B cell (primary cell): ENCODE measurements around the gene SIRT4. TPM values are rescaled to one million over a fixed set of nuclear protein-coding genes. Genes with fewer than 3 reads are reported as not detected.
A peak's percentile ranks its signal among the peaks of the same experiment; 100 is the strongest.

Experiments used
- ATAC-seq: fragments of 200-7000 bp; cut with Tn5 transposase; one replicate; pipeline ENCODE4 v1.10.0; 2021; ENCODE audit warnings: low read depth, mild to moderate bottlenecking, moderate number of reproducible peaks, moderate library complexity
- CTCF ChIA-PET: fragments of 350-600 bp; sonication (Branson Sonifier 250); formaldehyde crosslinking; loops from one replicate; lab custom pipeline; 2021; ENCODE audit warnings: antibody characterized with exemption, inconsistent platforms; lab: Charles Lee
- POLR2A ChIA-PET: fragments of 350-600 bp; sonication (Branson Sonifier 250); formaldehyde crosslinking; loops from one replicate; lab custom pipeline; 2021; ENCODE audit warnings: antibody characterized with exemption; lab: Charles Lee
- DNase-seq: peaks from one replicate; pipeline ENCODE4 v3.0.0; 2013
- H2AFZ ChIP-seq: 2 replicates; pipeline ENCODE4 v1.6.1; 2012; ENCODE audit warnings: mild to moderate bottlenecking, low read depth, low read length; ENCODE audit not compliant: insufficient read depth, poor library complexity, severe bottlenecking
- H3K27ac ChIP-seq, 2 donors: 1 replicate in 1 of 2; 2 replicates in 1 of 2; pipeline ENCODE4 v1.5.1; 2012 to 2013; ENCODE audit warnings: low read length in 2 of 2, mild to moderate bottlenecking in 2 of 2, moderate library complexity in 1 of 2
- H3K27me3 ChIP-seq, 4 experiments: fragments of 200-600 bp in 1 of 4; sonication (generic) in 1 of 4; replicated peaks in 1 of 4; 1 replicate in 2 of 4; 2 replicates in 2 of 4; pipeline versions ENCODE4 v1.6.1 to v1.7.0; 2013 to 2016; ENCODE audit warnings: low read length in 3 of 4, mild to moderate bottlenecking in 2 of 4, mixed read lengths in 1 of 4, moderate library complexity in 1 of 4; ENCODE audit not compliant: insufficient read depth in 4 of 4, control insufficient read depth in 3 of 4; ENCODE audit errors: control extremely low read depth in 1 of 4
- H3K36me3 ChIP-seq, 2 experiments: replicated peaks in 1 of 2; 1 replicate in 1 of 2; 2 replicates in 1 of 2; pipeline versions ENCODE4 v1.6.1 to v1.7.1; 2013; ENCODE audit warnings: low read length in 1 of 2; ENCODE audit not compliant: insufficient read depth in 2 of 2, control insufficient read depth in 1 of 2; ENCODE audit errors: control extremely low read depth in 1 of 2, extremely low read depth in 1 of 2
- H3K4me1 ChIP-seq, 2 donors: fragments of 200-600 bp in 1 of 2; sonication (generic) in 1 of 2; 1 replicate in 1 of 2; 2 replicates in 1 of 2; pipeline versions ENCODE4 v1.5.1 to v1.6.1; 2013 to 2017; ENCODE audit warnings: low read length in 2 of 2; ENCODE audit not compliant: control insufficient read depth in 2 of 2, insufficient read depth in 2 of 2
- H3K4me2 ChIP-seq: replicated peaks from 2 replicates; pipeline ENCODE3; 2012; ENCODE audit warnings: mild to moderate bottlenecking, low read depth, low read length; ENCODE audit not compliant: poor library complexity, severe bottlenecking
- H3K4me3 ChIP-seq, 5 experiments: fragments of 200-600 bp in 1 of 5; sonication (generic) in 1 of 5; 1 replicate in 3 of 5; 2 replicates in 2 of 5; pipeline versions ENCODE4 v1.5.1 to v1.7.0; 2011 to 2016; ENCODE audit warnings: low read length in 4 of 5, mild to moderate bottlenecking in 4 of 5, low read depth in 2 of 5, control low read depth in 1 of 5, moderate library complexity in 1 of 5; ENCODE audit not compliant: insufficient read depth in 1 of 5; ENCODE audit errors: control extremely low read depth in 1 of 5, extremely low read depth in 1 of 5
- H3K79me2 ChIP-seq: fragments of 200-600 bp; sonication (generic); one replicate; pipeline ENCODE4 v1.6.0; 2016; ENCODE audit warnings: low read length; ENCODE audit not compliant: control insufficient read depth, insufficient read depth
- H3K9ac ChIP-seq: fragments of 200-600 bp; sonication (generic); 2 replicates; pipeline ENCODE4 v1.6.1; 2017; ENCODE audit warnings: mild to moderate bottlenecking, low read length, moderate library complexity
- H3K9me3 ChIP-seq, 3 donors: one replicate each; pipeline versions ENCODE4 v1.6.1 to v1.7.1; 2013; ENCODE audit warnings: low read length in 2 of 3; ENCODE audit not compliant: control insufficient read depth in 2 of 3, insufficient read depth in 1 of 3; ENCODE audit errors: control extremely low read depth in 1 of 3
- H4K20me1 ChIP-seq: 2 replicates; pipeline ENCODE4 v1.6.0; 2012; ENCODE audit warnings: mild to moderate bottlenecking, low read length; ENCODE audit not compliant: insufficient read depth, control insufficient read depth, poor library complexity, severe bottlenecking
- H3K27ac Mint-ChIP-seq: one replicate; pipeline ENCODE4 v1.8.0; 2021; ENCODE audit warnings: mixed read lengths
- H3K27me3 Mint-ChIP-seq: one replicate; pipeline ENCODE4 v1.8.0; 2021; ENCODE audit warnings: mixed read lengths
- H3K4me1 Mint-ChIP-seq: one replicate; pipeline ENCODE4 v1.8.0; 2021; ENCODE audit warnings: mixed read lengths
- H3K4me3 Mint-ChIP-seq: one replicate; pipeline ENCODE4 v1.8.0; 2021; ENCODE audit warnings: mixed read lengths
- H3K9me3 Mint-ChIP-seq: one replicate; pipeline ENCODE4 v1.8.0; 2022; ENCODE audit warnings: mixed read lengths; ENCODE audit not compliant: insufficient read depth
- EZH2 ChIP-seq: IDR thresholded peaks from 2 replicates; pipeline ENCODE4 v1.6.1; 2012; ENCODE audit warnings: borderline replicate concordance, low read depth, mild to moderate bottlenecking, moderate library complexity, low read length; ENCODE audit not compliant: insufficient read depth, poor library complexity, severe bottlenecking
- WGBS: methylation state at CpG from one replicate; pipeline ENCODE4 v1.1.5; 2013; ENCODE audit warnings: missing lambda C conversion rate; ENCODE audit not compliant: insufficient coverage; 5-methylcytosine and 5-hydroxymethylcytosine counted together
- intact Hi-C: fragments of 100-400 bp; cut with micrococcal nuclease; formaldehyde crosslinking; loops from one replicate; pipeline ENCODE4 v1.10.0; 2022
- polyA plus RNA-seq: library from polyadenylated mRNA; depleted of rRNA; stranded (reverse); fragments of >200 nt; gene quantifications from 2 replicates; pipeline ENCODE4 v1.2.3, GENCODE V29; 2012
- total RNA-seq, 2 donors: library from RNA; stranded (reverse); fragments of 120-200 nt in 1 of 2; gene quantifications; 1 replicate in 1 of 2; 2 replicates in 1 of 2; pipeline versions ENCODE4 v1.2.3 to v1.2.4, GENCODE V29; 2013 to 2022
- TF ChIP-seq, protein P1 (sequence below): fragments of 200-600 bp; IDR thresholded peaks from one replicate; pipeline ENCODE4 v1.8.0; 2022; ENCODE audit warnings: antibody characterized with exemption, mild to moderate bottlenecking

Gene SIRT4
- total and polyA plus RNA-seq, 2 donors (not counting 1 experiment from before 2014, with no cell fraction given), result 1.5 to 4.8 TPM

- TF ChIP-seq, protein P1, sequence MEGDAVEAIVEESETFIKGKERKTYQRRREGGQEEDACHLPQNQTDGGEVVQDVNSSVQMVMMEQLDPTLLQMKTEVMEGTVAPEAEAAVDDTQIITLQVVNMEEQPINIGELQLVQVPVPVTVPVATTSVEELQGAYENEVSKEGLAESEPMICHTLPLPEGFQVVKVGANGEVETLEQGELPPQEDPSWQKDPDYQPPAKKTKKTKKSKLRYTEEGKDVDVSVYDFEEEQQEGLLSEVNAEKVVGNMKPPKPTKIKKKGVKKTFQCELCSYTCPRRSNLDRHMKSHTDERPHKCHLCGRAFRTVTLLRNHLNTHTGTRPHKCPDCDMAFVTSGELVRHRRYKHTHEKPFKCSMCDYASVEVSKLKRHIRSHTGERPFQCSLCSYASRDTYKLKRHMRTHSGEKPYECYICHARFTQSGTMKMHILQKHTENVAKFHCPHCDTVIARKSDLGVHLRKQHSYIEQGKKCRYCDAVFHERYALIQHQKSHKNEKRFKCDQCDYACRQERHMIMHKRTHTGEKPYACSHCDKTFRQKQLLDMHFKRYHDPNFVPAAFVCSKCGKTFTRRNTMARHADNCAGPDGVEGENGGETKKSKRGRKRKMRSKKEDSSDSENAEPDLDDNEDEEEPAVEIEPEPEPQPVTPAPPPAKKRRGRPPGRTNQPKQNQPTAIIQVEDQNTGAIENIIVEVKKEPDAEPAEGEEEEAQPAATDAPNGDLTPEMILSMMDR, result no peak
- no peak for TF ChIP-seq EZH2
- no peaks in the 10 kb centered on the region for H3K79me2 ChIP-seq
- H3K27me3 ChIP-seq, result peaks cover 0 to 72% (median 36%) of the 10 kb centered on the region in 4 experiments
- Mint-ChIP-seq H3K4me3 (peak overlapping the region; percentile 84), H3K9me3 (no peaks in the 10 kb centered on the region), H3K4me1 (peaks cover 24% of the 10 kb centered on the region), H3K27ac (no peak overlapping the region), H3K27me3 (peaks cover 44% of the 10 kb centered on the region)
- H3K36me3 ChIP-seq, result no peaks in the 10 kb centered on the region
- DNase-seq, result no peak
- no peak overlapping the region for H3K9ac ChIP-seq
- CTCF ChIA-PET, result interaction anchor here (1.8 to 11.9 kb wide), 2 partner anchors 29 to 36 kb away, joined by 3 to 313 read pairs; partner anchors contain the start of gene RNU4-1
- no peak overlapping the region for H3K27ac ChIP-seq
- peak overlapping the region in 1 of 5 experiments; percentile 56 for H3K4me3 ChIP-seq
- intact Hi-C loops, result loop anchor here (2.0 kb wide), 1 partner anchor 13 kb away; no protein-coding TSS in a partner anchor
- peaks cover 5% of the 10 kb centered on the region for H4K20me1 ChIP-seq
- no peak overlapping the region for H3K4me2 ChIP-seq
- ATAC-seq, result no peak
- 93% methylated on average over 5 of the region's 5 CpGs for WGBS
- H3K9me3 ChIP-seq, result no peaks in the 10 kb centered on the region
- H2AFZ ChIP-seq, result no peak overlapping the region
- peaks cover 28 to 35% of the 10 kb centered on the region in 2 donors for H3K4me1 ChIP-seq
- POLR2A ChIA-PET, result interaction anchor here (0.7 to 1.2 kb wide), 3 partner anchors 28 to 1967 kb away, joined by 3 to 5 read pairs (median 4); partner anchors contain the start of gene RNU4-2
Observed at GRCh38 chr12:120263748-120264085, 38.4 kb upstream of the SIRT4 start.
